Activated CD4-positive, CD25-positive, alpha-beta regulatory T cell treated with anti-CD3 and anti-CD28 coated beads, Interleukin-2, amount 50 U/mL, for 16 hours (primary cell): ENCODE data around the gene HTR2B.
"Not testable (repeated sequence)": the region's sequence is repeated elsewhere in the genome, so short reads cannot be mapped to it uniquely, and the experiment has no call there.

ENCODE experiments used
- DNase-seq: peaks from one replicate; pipeline ENCODE4 v3.0.0-alpha.2; 2020; ENCODE audit warnings: low read depth, low spot score

Gene HTR2B

GRCh38 chr2:231133365-231134099 lies 8.7 kb upstream of the HTR2B start:
- DNase-seq: no peak

- DNase-seq: no peak
Measured at GRCh38 chr2:231132129-231132528, 7.3 kb upstream of the HTR2B start.

- no peak for DNase-seq
Measured at GRCh38 chr2:231130336-231131056, 5.7 kb upstream of the HTR2B start.

GRCh38 chr2:231129216-231129615 lies 4.4 kb upstream of the HTR2B start:
- DNase-seq: no peak

GRCh38 chr2:231128541-231128940 lies 3.7 kb upstream of the HTR2B start:
- no peak for DNase-seq

GRCh38 chr2:231127936-231128335 lies 3.1 kb upstream of the HTR2B start:
- DNase-seq: no peak

GRCh38 chr2:231127480-231127879 lies 2.6 kb upstream of the HTR2B start:
- no peak for DNase-seq

GRCh38 chr2:231126123-231126522 lies 1.3 kb upstream of the HTR2B start:
- no peak for DNase-seq

- DNase-seq: no peak
Measured at GRCh38 chr2:231123362-231123898, 1.4 kb downstream of the HTR2B start.

GRCh38 chr2:231118614-231118942 lies 6.3 kb downstream of the HTR2B start:
- DNase-seq: no peak

- no peak for DNase-seq
Measured at GRCh38 chr2:231117922-231118613, 6.8 kb downstream of the HTR2B start.

GRCh38 chr2:231117148-231117547 lies 7.7 kb downstream of the HTR2B start:
- DNase-seq: no peak

- no peak for DNase-seq
Measured at GRCh38 chr2:231115651-231116050, 9.2 kb downstream of the HTR2B start.

GRCh38 chr2:231113489-231113888 lies 11.4 kb downstream of the HTR2B start:
- no peak for DNase-seq

GRCh38 chr2:231111987-231112386 lies 12.9 kb downstream of the HTR2B start:
- no peak for DNase-seq

- DNase-seq: no peak
Measured at GRCh38 chr2:231110551-231110950, 14.3 kb downstream of the HTR2B start.

- DNase-seq: peak; percentile 27
Measured at GRCh38 chr2:231104115-231104713, 20.6 kb downstream of the HTR2B start.

GRCh38 chr2:231102772-231103171 lies 22.1 kb downstream of the HTR2B start:
- no peak for DNase-seq

- DNase-seq: no peak
Measured at GRCh38 chr2:231100990-231101389, 23.9 kb downstream of the HTR2B start.

- not testable (repeated sequence) for DNase-seq
Measured at GRCh38 chr2:231100321-231100720, 24.5 kb downstream of the HTR2B start.

- DNase-seq: no peak
Measured at GRCh38 chr2:231099918-231100317, 24.9 kb downstream of the HTR2B start.

- no peak for DNase-seq
Measured at GRCh38 chr2:231094736-231095346, 30.0 kb downstream of the HTR2B start.
